GM23248 (cell line): ENCODE results near the gene CNKSR1.

Experiments used
- EZH2 ChIP-seq: fragments of 200-600 bp; sonication (generic); IDR thresholded peaks from 2 replicates; pipeline ENCODE4 v1.6.1; 2018; ENCODE audit warnings: antibody characterized with exemption, mild to moderate bottlenecking; ENCODE audit not compliant: insufficient read depth, poor library complexity, severe bottlenecking
- EZH2phosphoT487 ChIP-seq: fragments of 200-600 bp; sonication (generic); IDR thresholded peaks from 2 replicates; pipeline ENCODE4 v1.6.1; 2018; ENCODE audit warnings: antibody characterized with exemption, moderate library complexity, mild to moderate bottlenecking, low read depth; ENCODE audit not compliant: insufficient read depth

DNA sequence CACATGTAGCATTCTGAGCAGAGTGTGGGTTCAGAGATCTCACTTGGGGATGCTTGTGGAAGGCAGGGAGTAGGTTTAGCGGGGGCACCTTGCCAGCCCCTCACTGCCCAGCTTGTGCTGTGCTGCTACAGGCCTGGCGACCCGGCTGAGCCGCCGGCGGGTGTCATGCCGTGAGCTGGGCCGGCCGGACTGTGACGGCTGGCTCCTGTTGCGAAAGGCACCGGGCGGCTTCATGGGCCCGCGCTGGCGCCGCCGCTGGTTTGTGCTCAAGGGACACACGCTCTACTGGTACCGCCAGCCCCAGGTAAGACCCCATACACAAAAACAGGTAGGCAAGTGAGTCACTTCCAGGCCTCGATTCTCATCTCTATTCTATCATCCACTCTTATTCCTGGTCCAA lies 7.6 kb downstream of the CNKSR1 start:
- TF ChIP-seq EZH2phosphoT487 = no peak
- TF ChIP-seq EZH2 = no peak
